HPDE6-E6E7 (cell line): ENCODE measurements around the gene DAAM2.

Experiments used
- DNase-seq: peaks from one replicate; pipeline ENCODE4 v3.0.0; 2011; ENCODE audit warnings: missing footprints; ENCODE audit errors: extremely low spot score

The DAAM2 gene

DNA sequence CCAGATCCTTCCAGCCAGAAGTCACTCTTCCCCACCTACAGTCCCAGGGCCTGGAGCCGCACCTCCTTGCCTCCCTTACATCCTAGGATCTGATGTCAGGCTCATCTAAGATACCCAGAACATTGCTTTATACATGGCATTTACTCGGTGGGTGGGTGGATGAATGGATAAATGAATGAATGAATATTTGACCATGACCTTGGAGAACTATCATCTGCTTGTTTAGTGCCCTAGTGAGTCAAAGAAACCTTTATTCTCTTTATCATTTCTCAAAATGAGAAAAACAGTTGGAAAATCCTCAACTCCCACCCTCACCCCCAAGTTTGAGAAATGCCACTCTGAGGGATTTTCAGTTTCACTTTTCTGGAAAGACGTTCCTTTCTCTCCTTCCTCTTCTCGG, 56.0 kb downstream of the DAAM2 start:
- DNase-seq = no peak

DNA sequence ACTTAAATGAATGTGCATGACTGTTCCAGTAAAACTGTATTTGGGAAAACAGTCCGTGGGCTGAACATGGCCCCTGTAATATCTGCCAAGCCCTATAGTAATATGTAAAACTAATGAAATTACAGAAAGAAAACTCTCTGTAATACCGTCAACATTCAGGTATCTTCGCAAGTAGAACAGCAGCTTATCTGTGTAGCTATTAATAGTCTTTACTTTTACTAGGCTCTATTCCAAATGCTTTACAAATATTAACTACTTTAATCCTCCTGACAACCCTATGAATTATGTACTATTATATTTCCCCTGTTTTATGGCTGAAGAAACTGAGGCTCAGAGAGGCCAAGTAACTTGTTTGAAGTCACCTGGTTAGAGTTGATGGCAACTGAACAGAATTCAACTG, 57.1 kb downstream of the DAAM2 start:
- no peak for DNase-seq

DNA sequence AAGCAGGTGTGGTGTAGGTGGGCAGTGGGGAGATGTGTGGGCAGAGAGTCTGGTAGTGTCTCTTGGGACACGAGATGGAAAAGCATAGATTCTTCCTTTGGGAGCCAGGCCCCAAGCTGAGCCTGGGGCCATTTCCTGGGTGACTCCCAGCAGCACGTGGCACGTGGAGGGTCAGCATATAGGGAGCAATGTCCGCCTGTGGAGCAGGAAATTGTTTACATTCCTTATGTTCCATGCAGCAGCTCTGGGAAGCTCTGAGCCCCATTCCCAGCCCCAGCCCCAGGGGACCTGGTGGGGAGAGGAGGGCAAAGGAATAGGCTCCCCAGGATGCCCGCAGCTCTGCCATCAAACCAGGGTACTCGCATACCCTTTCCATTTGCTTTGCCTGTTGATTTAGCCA, 57.6 kb downstream of the DAAM2 start:
- DNase-seq = no peak

GRCh38 chr6:39850736-39851297, 58.6 kb downstream of the DAAM2 start:
- DNase-seq = no peak

- no peak for DNase-seq
These were observed 59.2 kb downstream of the DAAM2 start for GRCh38 chr6:39851331-39851730.

- DNase-seq = no peak
These were observed 60.1 kb downstream of the DAAM2 start for GRCh38 chr6:39852324-39852723.

GRCh38 chr6:39853604-39854003, 61.4 kb downstream of the DAAM2 start:
- no peak for DNase-seq

- no peak for DNase-seq
These were observed 63.3 kb downstream of the DAAM2 start for GRCh38 chr6:39855356-39855995.

- DNase-seq = no peak
These were observed 66.8 kb downstream of the DAAM2 start for GRCh38 chr6:39859025-39859424.

GRCh38 chr6:39861663-39862062, 69.5 kb downstream of the DAAM2 start:
- no peak for DNase-seq

DNA sequence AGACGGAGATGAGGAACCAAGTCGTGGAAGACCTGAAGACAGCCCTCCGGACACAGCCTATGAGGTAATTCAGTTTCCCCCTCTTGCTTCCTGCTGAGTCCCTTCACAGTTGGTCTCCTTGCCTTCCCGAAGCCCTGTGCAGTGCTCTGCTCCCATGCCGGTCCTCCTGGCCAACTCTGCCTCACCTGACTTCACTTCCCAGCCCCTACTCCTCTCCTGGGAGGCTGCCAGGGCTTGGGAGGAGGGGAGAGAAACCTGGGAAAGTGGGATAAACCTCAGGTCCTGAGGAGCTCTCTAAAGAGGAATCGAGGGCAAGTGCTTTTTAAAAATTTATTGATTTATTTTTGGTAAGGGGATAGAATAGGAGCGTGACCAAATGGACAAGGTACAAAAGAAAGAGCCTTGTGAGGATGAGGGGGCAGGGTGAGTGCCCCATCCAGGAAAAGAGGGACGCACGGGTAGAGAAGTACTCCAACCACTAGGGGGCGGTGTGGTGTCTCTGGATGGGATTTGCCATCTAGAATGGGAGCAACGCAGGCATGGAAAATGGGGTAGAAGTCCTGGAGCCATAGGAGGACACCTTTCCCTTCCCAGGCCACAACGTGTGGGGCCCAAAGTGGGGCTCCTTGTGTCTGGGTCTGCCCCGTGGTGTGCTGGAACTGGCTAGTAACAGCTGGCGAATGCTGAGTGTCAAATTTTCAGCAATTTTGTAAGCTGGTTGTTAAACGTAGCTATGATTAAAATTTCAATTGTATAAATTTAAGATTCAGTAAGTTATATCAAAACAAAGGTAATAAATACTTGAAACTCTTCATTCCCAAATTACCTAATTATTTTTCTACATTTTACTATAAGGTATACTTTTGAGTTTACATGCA, 73.1 kb downstream of the DAAM2 start:
- DNase-seq = peak; percentile 40

- DNase-seq = no peak
These were observed 75.4 kb downstream of the DAAM2 start for GRCh38 chr6:39867592-39867991.

DNA sequence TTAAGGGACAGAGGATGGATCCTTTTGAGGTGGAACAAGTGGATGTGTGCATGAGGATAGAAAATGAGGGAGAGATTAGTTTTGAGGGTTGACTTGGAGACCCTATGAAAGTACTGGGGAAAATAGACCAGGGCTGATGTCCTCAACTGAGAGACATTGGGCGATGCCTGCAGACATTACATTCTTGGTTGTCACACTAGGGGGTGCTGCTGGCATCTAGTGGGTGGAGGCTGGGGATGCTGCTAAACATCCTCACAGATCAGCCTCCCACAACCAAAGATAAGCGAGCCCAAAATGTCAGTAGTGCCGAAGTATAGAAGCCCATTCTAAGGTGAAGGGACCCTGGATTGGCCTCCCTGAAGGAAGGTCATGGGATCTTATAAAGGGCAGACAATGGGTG, 78.8 kb downstream of the DAAM2 start:
- no peak for DNase-seq

GRCh38 chr6:39873439-39873838, 81.3 kb downstream of the DAAM2 start:
- DNase-seq = no peak

GRCh38 chr6:39876111-39876510, 83.9 kb downstream of the DAAM2 start:
- no peak for DNase-seq

DNA sequence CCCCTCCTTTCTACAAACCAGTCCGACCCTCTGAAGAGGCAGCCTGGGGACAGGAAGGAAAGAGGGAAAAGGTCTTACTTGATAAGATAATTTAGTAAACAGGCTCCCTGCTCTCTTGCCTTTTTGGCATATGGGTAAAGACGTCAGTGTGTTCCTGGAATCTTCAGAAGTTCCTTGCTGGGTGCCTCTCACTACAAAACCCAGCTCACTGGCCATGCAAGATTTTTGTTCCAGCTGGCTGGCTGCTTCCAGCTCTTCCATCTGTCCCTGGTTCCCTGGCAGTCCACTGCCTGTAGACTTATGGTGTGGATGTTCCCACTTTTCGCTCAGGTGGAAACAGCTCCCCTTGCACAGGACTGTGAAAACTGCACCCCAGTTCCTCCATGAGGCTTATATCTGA, 84.7 kb downstream of the DAAM2 start:
- no peak for DNase-seq

- no peak for DNase-seq
These were observed 87.4 kb downstream of the DAAM2 start for GRCh38 chr6:39879535-39879934.

- no peak for DNase-seq
These were observed 88.4 kb downstream of the DAAM2 start for GRCh38 chr6:39880594-39880993.

GRCh38 chr6:39881851-39882530, 89.8 kb downstream of the DAAM2 start:
- DNase-seq = no peak

GRCh38 chr6:39882531-39882899, 90.3 kb downstream of the DAAM2 start:
- no peak for DNase-seq

DNA sequence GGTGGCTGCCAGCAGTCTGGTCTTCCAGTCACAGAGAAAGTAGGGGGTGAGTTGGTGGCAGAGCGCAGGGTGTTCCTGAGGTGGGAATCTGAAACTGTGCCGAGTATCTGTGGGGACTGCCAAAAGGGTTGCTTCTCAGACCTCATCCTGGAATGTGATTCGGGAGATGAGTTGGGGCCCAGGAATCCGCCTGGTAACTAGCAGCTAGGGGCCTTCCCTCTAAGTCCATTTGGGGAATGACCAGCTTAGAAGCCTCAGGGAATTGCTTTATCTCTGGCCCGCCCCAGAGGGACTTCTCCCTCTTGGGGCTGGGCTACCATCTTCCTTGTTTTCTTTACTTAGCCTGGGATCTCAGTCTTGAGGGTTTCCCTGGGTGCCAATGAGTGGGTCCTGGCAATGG, 92.5 kb downstream of the DAAM2 start:
- no peak for DNase-seq

GRCh38 chr6:39885691-39886090, 93.5 kb downstream of the DAAM2 start:
- DNase-seq = no peak

GRCh38 chr6:39886871-39887270, 94.7 kb downstream of the DAAM2 start:
- no peak for DNase-seq
